GM18526 (cell line): ENCODE measurements around the gene VPS29.
A peak's percentile ranks its signal among the peaks of the same experiment; 100 is the strongest.

ENCODE experiments used
- POLR2A ChIP-seq: IDR thresholded peaks from 3 replicates; pipeline ENCODE4 v1.6.1; 2011; ENCODE audit not compliant: insufficient read length; ENCODE audit errors: extremely low read depth

The VPS29 gene

DNA sequence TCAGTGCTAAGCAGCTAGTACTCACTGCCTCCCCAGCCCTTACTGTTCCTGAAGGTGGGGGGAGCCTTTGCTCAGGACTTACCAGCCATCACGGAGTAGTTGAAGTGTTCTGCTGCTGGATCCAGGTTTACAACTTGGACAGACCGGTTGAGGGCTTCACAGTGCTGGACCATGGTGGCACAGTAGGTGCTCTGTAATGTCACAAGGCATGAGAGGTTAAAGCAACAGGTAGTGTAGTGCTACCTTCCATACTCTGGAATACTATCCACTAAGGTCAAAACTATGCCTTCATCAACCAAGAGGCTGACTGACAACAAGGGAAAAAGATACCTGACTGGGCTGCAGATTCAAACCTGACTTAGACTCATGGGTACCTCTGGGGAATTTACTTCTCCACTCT lies 36.9 kb downstream of the VPS29 start:
- no peak for TF ChIP-seq POLR2A

DNA sequence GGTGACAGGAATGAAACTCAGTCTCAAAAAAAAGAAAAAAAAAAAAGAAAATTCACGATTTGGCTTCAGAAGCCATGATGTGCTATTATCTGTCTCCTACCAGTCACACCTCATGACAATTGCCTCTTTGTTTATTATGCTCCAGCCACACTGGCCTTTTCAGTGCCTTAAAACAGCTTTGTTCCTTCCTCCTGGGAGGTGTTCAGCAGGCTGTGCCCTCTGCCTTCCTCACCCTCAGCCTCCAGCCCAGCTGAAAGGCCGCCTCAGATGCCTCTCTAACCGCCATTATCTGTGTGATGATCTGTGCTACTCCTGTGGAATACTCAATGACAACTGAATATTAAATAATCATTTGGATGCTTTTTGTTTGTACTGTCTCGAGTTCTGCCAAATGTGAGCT lies 43.2 kb downstream of the VPS29 start:
- no peak for TF ChIP-seq POLR2A

DNA sequence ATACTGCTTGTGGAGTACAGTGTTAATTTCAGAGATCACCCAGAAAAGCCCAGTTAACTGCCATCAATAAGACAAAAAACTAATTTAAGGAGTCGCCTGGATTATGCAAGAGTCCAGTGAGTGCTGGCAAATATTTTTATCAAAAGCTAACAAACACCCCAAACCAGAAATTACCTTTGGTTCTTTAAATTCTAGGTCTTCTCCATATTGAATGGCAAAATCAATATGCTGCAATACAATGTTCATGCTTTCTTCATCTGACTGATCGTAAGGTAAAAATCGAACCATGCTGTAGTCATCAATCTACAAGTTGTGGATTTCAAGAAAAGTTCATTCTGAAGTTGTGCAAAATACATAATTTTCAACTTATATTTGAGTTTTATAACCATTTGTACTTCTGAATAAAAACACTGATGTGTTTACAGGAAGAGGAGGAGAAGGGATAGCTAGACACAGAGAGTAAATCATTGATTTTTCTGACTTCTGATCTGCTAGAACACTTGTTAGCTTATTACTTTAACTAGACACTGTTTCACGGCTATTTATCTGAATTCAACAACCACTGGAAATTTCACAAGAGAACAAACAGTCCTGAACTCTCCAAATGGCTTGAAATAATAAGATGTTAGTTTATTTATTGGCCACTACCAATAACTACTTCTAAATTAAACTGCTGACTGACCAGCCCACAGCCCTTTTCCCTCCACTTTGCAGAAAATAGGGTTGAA lies 48.2 kb downstream of the VPS29 start:
- no peak for TF ChIP-seq POLR2A

DNA sequence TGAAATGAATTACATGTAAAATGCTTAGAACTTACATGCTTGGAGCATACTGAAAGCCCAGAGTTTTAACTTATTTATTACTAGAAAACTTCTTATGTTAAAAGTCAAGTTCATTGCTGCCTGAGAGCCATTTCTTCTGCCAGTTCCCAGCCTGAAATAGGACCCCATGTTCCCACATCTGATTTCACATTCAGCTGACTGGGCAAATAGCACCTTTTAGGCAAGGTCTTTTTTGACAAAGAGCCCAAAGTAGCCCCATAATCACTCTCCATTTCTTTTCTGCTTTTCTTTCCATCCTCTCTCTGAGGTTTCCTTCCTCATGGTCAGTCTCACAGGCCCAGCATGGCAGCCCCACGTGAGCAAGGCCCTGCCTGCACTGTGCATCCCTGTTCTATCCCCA lies 50.6 kb downstream of the VPS29 start:
- TF ChIP-seq POLR2A = no peak

DNA sequence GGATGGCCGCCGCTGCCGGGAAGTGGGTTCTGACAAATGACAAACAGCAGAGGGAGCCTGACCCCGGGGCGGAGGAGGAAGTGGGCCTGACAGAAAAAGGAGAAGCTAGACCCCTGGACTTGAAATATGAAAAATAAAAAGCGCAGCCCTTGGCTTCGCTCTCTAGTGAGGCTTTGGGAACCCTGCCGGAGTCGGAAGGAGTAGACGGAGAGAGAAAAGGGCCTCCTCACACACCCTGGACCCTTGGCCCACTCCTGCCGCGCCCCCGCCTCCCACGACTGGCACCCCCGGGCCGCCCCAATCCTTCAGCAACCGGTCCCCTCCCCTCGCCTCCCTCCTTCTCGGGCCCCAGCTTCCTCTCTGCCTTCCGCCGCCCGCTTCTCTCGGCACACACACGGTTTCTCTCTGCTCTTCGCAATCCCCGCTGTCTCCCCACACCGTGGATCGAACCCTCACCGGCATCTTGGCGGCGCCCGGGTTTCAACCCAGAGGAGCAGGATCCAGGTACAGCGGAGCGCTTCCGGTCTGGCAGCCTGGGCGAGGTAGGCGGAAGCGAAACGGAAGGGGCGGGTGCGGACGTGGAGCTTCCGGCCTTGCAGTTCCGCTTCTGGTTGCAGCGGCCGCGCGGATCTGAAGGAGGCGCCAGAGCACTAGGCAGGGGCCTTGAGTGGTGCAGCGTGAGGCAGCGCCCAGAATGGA lies 52.0 kb downstream of the VPS29 start, which contains the start of gene ARPC3:
ARPC3 (minus strand) TSS at position 539 of the 699 bp plus-strand sequence; CDS start at position 462, 77 bp downstream.
- TF ChIP-seq POLR2A = peak; percentile 77

DNA sequence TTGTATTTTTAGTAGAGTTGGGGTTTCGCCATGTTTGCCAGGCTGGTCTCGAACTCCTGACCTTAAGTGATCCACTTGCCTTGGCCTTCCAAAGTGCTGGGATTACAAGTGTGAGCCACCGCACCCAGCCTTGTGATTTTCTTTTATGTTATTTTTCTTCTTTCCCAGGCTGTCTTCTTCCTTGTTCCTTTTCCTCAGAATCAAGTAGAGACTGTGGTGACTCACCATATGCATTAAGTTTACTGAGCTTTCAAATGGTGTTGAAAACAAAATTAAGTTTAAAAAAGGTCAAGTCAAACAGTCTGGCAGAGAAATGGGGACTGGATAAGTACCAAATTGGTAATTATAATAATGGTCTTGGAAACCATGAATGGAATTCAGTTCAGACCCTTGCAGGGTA lies 57.5 kb downstream of the VPS29 start:
- no peak for TF ChIP-seq POLR2A
